K562 (cell line): ENCODE measurements around the gene TIMM22. TPM values are rescaled to one million over a fixed set of nuclear protein-coding genes. Genes with fewer than 3 reads are reported as not detected.

Source experiments
- ATAC-seq: fragments of 200-7000 bp; cut with Tn5 transposase; 3 replicates; pipeline ENCODE4 v1.9.1; 2020; ENCODE audit warnings: moderate library complexity
- BruUV-seq: library from RNA; stranded (reverse); fragments of 400-500 nt; replicated peaks from 2 replicates; lab custom pipeline; 2021; lab: Mats Ljungman, UMichigan
- CTCF ChIA-PET: fragments of 300-600 bp; formaldehyde crosslinking; extraction: SDS; loops from one replicate; lab custom pipeline; 2021; ENCODE audit warnings: low intra/inter-chr PET ratio; lab: Yijun Ruan, JAX
- POLR2A ChIA-PET: fragments of 300-600, 350-650 bp; sonication (Branson Sonifier 250); formaldehyde crosslinking; extraction: SDS; loops from one replicate; lab custom pipeline; 2021; ENCODE audit warnings: antibody characterized with exemption, inconsistent platforms; lab: Yijun Ruan, JAX
- DNase-seq, 4 experiments: peaks; one replicate each; pipeline versions ENCODE4 v3.0.0 to v3.0.0-alpha.2; 2011 to 2018; ENCODE audit warnings: low spot score in 3 of 4, mixed read lengths in 3 of 4; ENCODE audit errors: extremely low read depth in 1 of 4
- FAIRE-seq: peaks from 2 replicates; lab custom pipeline; 2011; peaks lifted over from hg19 to GRCh38; lab: Jason Lieb, UNC
- H2AFZ ChIP-seq: 2 replicates; pipeline ENCODE4 v1.6.0; 2011; ENCODE audit warnings: low read depth, low read length, control low read depth, inconsistent platforms
- H3K27ac ChIP-seq: fragments of 200-600 bp; 3 replicates; pipeline ENCODE4 v1.8.0; 2011; ENCODE audit warnings: low read depth, mild to moderate bottlenecking, control low read depth, inconsistent platforms, low read length, moderate library complexity, mixed read lengths; ENCODE audit errors: extremely low read depth
- H3K27me3 ChIP-seq, 2 experiments: fragments of 300-600 bp in 1 of 2; 2 replicates in 1 of 2; 3 replicates in 1 of 2; pipeline versions ENCODE4 v1.6.0 to v1.8.0; 2011; ENCODE audit warnings: inconsistent platforms in 2 of 2, low read length in 2 of 2, mild to moderate bottlenecking in 1 of 2, mixed read lengths in 1 of 2, moderate library complexity in 1 of 2; ENCODE audit not compliant: control insufficient read depth in 2 of 2, insufficient read depth in 2 of 2
- H3K36me3 ChIP-seq: fragments of 300-600 bp; 3 replicates; pipeline ENCODE4 v1.8.0; 2011; ENCODE audit warnings: mild to moderate bottlenecking, low read length, inconsistent platforms; ENCODE audit not compliant: control insufficient read depth, insufficient read depth
- H3K4me1 ChIP-seq, 2 experiments: fragments of 200-600 bp in 1 of 2; replicated peaks in 1 of 2; 2 replicates in 1 of 2; 3 replicates in 1 of 2; pipeline versions ENCODE4 v1.5.1 to v1.8.0; 2011; ENCODE audit warnings: inconsistent platforms in 2 of 2, low read length in 2 of 2, mild to moderate bottlenecking in 1 of 2, mixed read lengths in 1 of 2, moderate library complexity in 1 of 2; ENCODE audit not compliant: control insufficient read depth in 2 of 2, insufficient read depth in 2 of 2
- H3K4me2 ChIP-seq: 2 replicates; pipeline ENCODE4 v1.6.1; 2011; ENCODE audit warnings: low read length, control low read depth, inconsistent platforms, mixed read lengths; ENCODE audit not compliant: insufficient read depth
- H3K4me3 ChIP-seq: fragments of 200-600 bp; sonication (generic), shearing (Covaris generic); 2 replicates; pipeline ENCODE4 v1.5.1; 2016; ENCODE audit warnings: control low read depth, inconsistent platforms
- H3K79me2 ChIP-seq: fragments of 200-600 bp; 3 replicates; pipeline ENCODE4 v1.8.0; 2011; ENCODE audit warnings: low read length, inconsistent platforms; ENCODE audit not compliant: control insufficient read depth, insufficient read depth
- H3K9ac ChIP-seq, 2 experiments: 2 replicates each; pipeline versions ENCODE4 v1.6.0 to v1.6.1; 2011; ENCODE audit warnings: low read depth in 2 of 2, low read length in 2 of 2, control low read depth in 1 of 2, inconsistent platforms in 1 of 2, mild to moderate bottlenecking in 1 of 2, mixed read lengths in 1 of 2; ENCODE audit not compliant: insufficient read depth in 1 of 2
- H3K9me1 ChIP-seq: one replicate; pipeline ENCODE4 v1.6.0; 2011; ENCODE audit warnings: inconsistent platforms, mild to moderate bottlenecking, low read length, moderate library complexity; ENCODE audit not compliant: control insufficient read depth, insufficient read depth
- H3K9me3 ChIP-seq: replicated peaks from 2 replicates; pipeline ENCODE4 v1.5.1; 2011; ENCODE audit warnings: low read depth, low read length, inconsistent platforms; ENCODE audit not compliant: control insufficient read depth, insufficient read depth
- H4K20me1 ChIP-seq: replicated peaks from 2 replicates; pipeline ENCODE4 v1.6.1; 2011; ENCODE audit warnings: low read length, inconsistent platforms, mixed read lengths; ENCODE audit not compliant: control insufficient read depth, insufficient read depth
- CC2D1A ChIP-seq: fragments of 450-650 bp; IDR thresholded peaks from 2 replicates; pipeline ENCODE4 v1.6.1; 2017; ENCODE audit warnings: mild to moderate bottlenecking
- EZH2 ChIP-seq: IDR thresholded peaks from 2 replicates; pipeline ENCODE4 v1.6.1; 2012; ENCODE audit warnings: low read depth, mild to moderate bottlenecking, inconsistent platforms, low read length, borderline replicate concordance
- FOXJ2 ChIP-seq: fragments of 200-800 bp; sonication (Bioruptor generic); IDR thresholded peaks from 2 replicates; pipeline ENCODE4 v1.6.1; 2016; ENCODE audit warnings: missing genetic modification characterization, missing compliant biosample characterization
- GABPA ChIP-seq: fragments of 200-800 bp; sonication (Bioruptor generic); conservative IDR thresholded peaks from 2 replicates; pipeline ENCODE4 v1.6.1; 2016; ENCODE audit warnings: low read depth, missing genetic modification characterization, missing compliant biosample characterization
- MEF2A ChIP-seq: IDR thresholded peaks from 2 replicates; pipeline ENCODE4 v1.6.1; 2011; ENCODE audit warnings: low read depth, mild to moderate bottlenecking, low read length, moderate library complexity; ENCODE audit not compliant: control insufficient read depth
- MEIS2 ChIP-seq: fragments of 450-650 bp; IDR thresholded peaks from 2 replicates; pipeline ENCODE4 v1.6.1; 2014; ENCODE audit warnings: mild to moderate bottlenecking; ENCODE audit not compliant: partially characterized antibody
- NR2F6 ChIP-seq: fragments of 450-650 bp; formaldehyde crosslinking; IDR thresholded peaks from 2 replicates; pipeline ENCODE4 v1.4.0; 2020; ENCODE audit warnings: mild to moderate bottlenecking
- NRF1 ChIP-seq, 2 experiments: fragments of 450-650 bp; IDR thresholded peaks in 1 of 2; conservative IDR thresholded peaks in 1 of 2; 2 replicates each; pipeline ENCODE4 v1.6.1; 2014; ENCODE audit warnings: mild to moderate bottlenecking in 2 of 2
- POLR3A ChIP-seq: IDR thresholded peaks from 2 replicates; pipeline ENCODE4 v1.6.1; 2011; ENCODE audit warnings: borderline replicate concordance, mild to moderate bottlenecking, moderate library complexity; ENCODE audit not compliant: insufficient read length, insufficient read depth; ENCODE audit errors: extremely low read depth
- RREB1 ChIP-seq: fragments of 250-450 bp; sonication (Bioruptor Pico); IDR thresholded peaks from 2 replicates; pipeline ENCODE4 v1.4.0; 2020
- SRSF9 ChIP-seq: fragments of 200-400 bp; formaldehyde crosslinking; IDR thresholded peaks from 2 replicates; pipeline ENCODE4 v1.6.1; 2017; ENCODE audit warnings: low read depth, low read length, borderline replicate concordance
- TCF3 ChIP-seq: sonication (generic); formaldehyde crosslinking; IDR thresholded peaks from 2 replicates; pipeline ENCODE4 v1.4.0; 2020; ENCODE audit warnings: mild to moderate bottlenecking, missing genetic modification reagents
- TOE1 ChIP-seq, 2 experiments: fragments of 450-650 bp in 1 of 2; sonication (generic) in 1 of 2; formaldehyde crosslinking in 1 of 2; IDR thresholded peaks; 2 replicates each; pipeline versions ENCODE4 v1.7.1 to v1.8.0; 2016 to 2022; ENCODE audit warnings: borderline replicate concordance in 2 of 2, mild to moderate bottlenecking in 2 of 2, antibody characterized with exemption in 1 of 2, inconsistent platforms in 1 of 2, low read depth in 1 of 2, missing genetic modification reagents in 1 of 2, moderate library complexity in 1 of 2
- ZNF707 ChIP-seq: fragments of 250-450 bp; sonication (Bioruptor Pico); conservative IDR thresholded peaks from 2 replicates; pipeline ENCODE4 v1.8.0; 2022; ENCODE audit warnings: inconsistent platforms, mild to moderate bottlenecking, moderate library complexity
- WGBS: fragments of 100-300 bp; shearing (Covaris generic); methylation state at CpG from one replicate; pipeline ENCODE4 v1.1.6; 2016; ENCODE audit warnings: low coverage, mixed read lengths; ENCODE audit not compliant: insufficient coverage; ENCODE audit errors: missing lambda C conversion rate; 5-methylcytosine and 5-hydroxymethylcytosine counted together
- in situ Hi-C: fragments of 300-500 bp; cut with MboI; formaldehyde crosslinking; loops from 4 replicates; pipeline ENCODE4 v1.15.0; 2018; ENCODE audit warnings: inconsistent platforms, mixed read lengths
- intact Hi-C: fragments of 100-400 bp; cut with micrococcal nuclease; formaldehyde crosslinking; loops from 2 replicates; pipeline ENCODE4 v1.14.2; 2022
- polyA plus RNA-seq, 8 experiments: library from polyadenylated mRNA; depleted of rRNA in 4 of 8; stranded (reverse) in 5 of 8; unstranded in 3 of 8; fragments of >200 nt; fragmentation: Nextera tagmentation in 2 of 8; fragmentation: Illumina TruSeq in 1 of 8; extraction: Ambion mirVana in 2 of 8; extraction: Trizol in 1 of 8; gene quantifications; 2 replicates each; pipeline versions ENCODE4 v1.2.1 to v1.2.3, GENCODE V29; 2011 to 2014; ENCODE audit warnings: inconsistent platforms in 1 of 8, missing spikeins in 1 of 8
- total RNA-seq, 7 experiments: library from RNA; depleted of rRNA in 6 of 7; stranded (reverse); fragments of >200 nt in 6 of 7; fragmentation: Illumina TruSeq in 2 of 7; extraction: Trizol in 2 of 7; gene quantifications; 2 replicates each; pipeline versions ENCODE4 v1.2.1 to v1.2.3, GENCODE V29; 2011 to 2021; ENCODE audit warnings: low replicate concordance in 1 of 7

TIMM22 gene
- total and polyA plus RNA-seq, 9 of the 15 experiments (the other 6 are each of a cell fraction or from before 2014, with no cell fraction given) = 5.9 to 14.1 (median 10.3) TPM

- Histone ChIP-seq H2AFZ (no peak overlapping the region), H3K4me3 (no peak overlapping the region), H4K20me1 (no peaks in the 10 kb centered on the region), H3K27me3 (no peaks in the 10 kb centered on the region), H3K27ac (no peak overlapping the region), H3K4me2 (no peak overlapping the region), H3K9me3 (no peaks in the 10 kb centered on the region), H3K9me1 (peaks cover 3% of the 10 kb centered on the region), H3K4me1 (peaks cover 6 to 33% of the 10 kb centered on the region in 2 experiments; a peak in 3 of 5 replicates), H3K36me3 (peaks cover 46% of the 10 kb centered on the region), H3K79me2 (peaks cover 25% of the 10 kb centered on the region), H3K9ac (no peak overlapping the region; a peak in 1 of 4 replicates)
- no TSS peak for BruUV-seq
- POLR2A ChIA-PET = interaction anchor here (0.6 kb wide), 1 partner anchor 22 kb away, joined by 3 read pairs; the partner anchor contains the start of gene NXN
- intact Hi-C loops (no loop called here), in situ Hi-C loops (no loop called here)
- DNase-seq = peak in 1 of 4 experiments; percentile 26
- 88% methylated on average over 12 of the region's 18 CpGs for WGBS
- no peak for ATAC-seq
- no peak for FAIRE-seq
- CTCF ChIA-PET = no interaction called here
- TF ChIP-seq RREB1 (CRISPR knock-in tag) = no peak
- no peak for TF ChIP-seq CC2D1A
- no peak for TF ChIP-seq NR2F6
- no peak for TF ChIP-seq GABPA (tag)
- no peak for TF ChIP-seq SRSF9
- TF ChIP-seq TCF3 (CRISPR knock-in tag) = no peak
- no peak for TF ChIP-seq ZNF707 (CRISPR knock-in tag)
- TF ChIP-seq MEF2A = no peak
- TF ChIP-seq NRF1 (conservative IDR thresholded peaks at IDR 0.05 in 1 of 2, IDR thresholded peaks at IDR 0.05 in 1 of 2) = no peak
- TF ChIP-seq TOE1 (IDR thresholded peaks at IDR 0.05; ENCODE audit: borderline replicate concordance) = no peak
- TF ChIP-seq TOE1 (CRISPR knock-in tag; IDR thresholded peaks at IDR 0.05; ENCODE audit: borderline replicate concordance, low read depth) = no peak
- no peak for TF ChIP-seq FOXJ2 (tag)
- TF ChIP-seq MEIS2 = no peak
- TF ChIP-seq POLR3A = no peak
- no peak for TF ChIP-seq EZH2
These were observed 4.9 kb downstream of the TIMM22 start for GRCh38 chr17:1001640-1002411.
